Measurements from ENCODE around the gene IGDCC3. TPM values are rescaled to one million over a fixed set of nuclear protein-coding genes. Genes with fewer than 3 reads are reported as not detected.

Gene IGDCC3
- total and polyA plus RNA-seq, 2 of the 8 experiments (the other 6 are each of a cell fraction or from before 2014, with no cell fraction given), result 26.8 to 45.7 TPM

DNA sequence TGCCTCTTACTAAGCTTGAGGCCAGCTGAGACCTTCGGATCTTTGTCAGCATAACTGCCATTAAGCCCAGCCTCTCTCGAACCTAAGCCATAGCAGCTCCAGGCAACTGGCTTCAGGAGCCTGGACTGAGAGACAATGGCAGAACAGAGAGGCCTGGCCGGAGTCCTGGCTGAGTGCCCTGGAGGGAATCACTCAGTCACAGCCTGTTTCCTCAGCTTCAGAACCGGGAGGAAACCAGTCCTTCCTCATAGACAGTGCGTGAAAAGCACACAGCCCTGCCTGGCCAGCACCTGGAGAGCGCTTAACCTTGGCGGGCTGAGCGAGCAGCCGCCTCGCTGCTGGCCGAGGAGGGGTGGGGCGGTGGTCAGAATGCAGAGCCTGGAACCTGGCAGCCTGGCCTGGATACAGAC lies 51.7 kb downstream of the IGDCC3 start:
- H2BK15ac ChIP-seq (ENCODE audit: low read length), result no peak overlapping the region
- no peak overlapping the region for H2BK120ac ChIP-seq (replicated peaks; ENCODE audit: low read depth, low read length)
- H2AFZ ChIP-seq (ENCODE audit: low read length), result no peak overlapping the region
- H3K23me2 ChIP-seq (ENCODE audit: low read depth, low read length), result no peaks in the 10 kb centered on the region
- 83% methylated on average over 10 of the region's 12 CpGs; no CpG with 5 or more reads in 1 of the 2 experiments for WGBS, 2 experiments (ENCODE audit: extremely low coverage in 1 of 2, insufficient coverage in 1 of 2, insufficient read length in 1 of 2, insufficient replicate concordance in 2 of 2, low coverage in 1 of 2, low lambda C conversion rate in 2 of 2, missing lambda C conversion rate in 1 of 2)
- no peak overlapping the region for H3K9ac ChIP-seq (replicated peaks in 1 of 4; ENCODE audit: extremely low read depth in 1 of 4, low read depth in 3 of 4, low read length in 3 of 4)
- no peak overlapping the region for H2AK5ac ChIP-seq (ENCODE audit: low read depth, low read length)
- no peak overlapping the region for H3K4me2 ChIP-seq (ENCODE audit: insufficient read depth in 1 of 2, low read depth in 2 of 2, low read length in 2 of 2)
- 0 out of 2 replicates have a peak overlapping the region, but pooled peaks have one; percentile 14 for H2BK12ac ChIP-seq (ENCODE audit: low read depth, low read length)
- H3K27ac ChIP-seq (ENCODE audit: low read depth, low read length), result no peak overlapping the region
- POLR2A ChIA-PET (ENCODE audit: partially characterized antibody), result interaction anchor here (0.7 to 14.3 kb wide), 7 partner anchors 8 to 115 kb away, joined by 3 to 138 read pairs (median 3); partner anchors contain the start of gene RNU5B-1
- no peak overlapping the region for H2BK20ac ChIP-seq (ENCODE audit: low read length)
- H3K9me3 ChIP-seq (ENCODE audit: insufficient read depth in 2 of 2, low read depth in 1 of 2, low read length in 1 of 2), result no peaks in the 10 kb centered on the region
- H3K79me1 ChIP-seq (ENCODE audit: low read depth, low read length), result no peaks in the 10 kb centered on the region
- FAIRE-seq, result no peak
- H2BK5ac ChIP-seq (ENCODE audit: low read depth, low read length), result 0 out of 2 replicates have a peak overlapping the region, but pooled peaks have one; percentile 78
- no peak overlapping the region for H4K91ac ChIP-seq (replicated peaks; ENCODE audit: insufficient read length, low read length)
- no peak overlapping the region for H3K23ac ChIP-seq (ENCODE audit: insufficient read length)
- 0 out of 7 replicates have a peak, but pooled peaks cover 0 to 3% (median 0%) of the 10 kb centered on the region in 4 experiments for H3K27me3 ChIP-seq (replicated peaks in 1 of 4; ENCODE audit: control insufficient read depth in 3 of 4, extremely low read depth in 1 of 4, insufficient read depth in 3 of 4, low read length in 3 of 4)
- no peak overlapping the region for H3K18ac ChIP-seq (ENCODE audit: extremely low read depth, low read length)
- peaks cover 0 to 7% (median 1%) of the 10 kb centered on the region in 4 experiments; a peak in 4 of 7 replicates for H3K4me1 ChIP-seq (replicated peaks in 1 of 4; ENCODE audit: control insufficient read depth in 3 of 4, insufficient read depth in 4 of 4, low read length in 3 of 4)
- H3K79me2 ChIP-seq (ENCODE audit: control insufficient read depth in 1 of 2, insufficient read depth in 2 of 2, low read length in 2 of 2), result no peaks in the 10 kb centered on the region
- H3K36me3 ChIP-seq (ENCODE audit: control insufficient read depth in 2 of 4, insufficient read depth in 4 of 4, low read length in 3 of 4), result peaks cover 3 to 8% (median 6%) of the 10 kb centered on the region in 4 experiments; a peak in 4 of 8 replicates
- H3K56ac ChIP-seq (replicated peaks; ENCODE audit: insufficient read length, low read depth, low read length), result no peak overlapping the region
- DNase-seq (ENCODE audit: low read depth in 1 of 2, low spot score in 2 of 2), result no peak
- TF ChIP-seq JUN (IDR thresholded peaks at IDR 0.05; ENCODE audit: low read depth, low read length) (no peak), POLR2A (IDR thresholded peaks at IDR 0.05; ENCODE audit: control extremely low read depth in 1 of 2, low read depth in 2 of 2, low read length in 2 of 2) (no peak), RAD21 (IDR thresholded peaks at IDR 0.05 in 1 of 2, conservative IDR thresholded peaks at IDR 0.05 in 1 of 2; ENCODE audit: low read depth in 2 of 2, low read length in 2 of 2) (no peak), NANOG (IDR thresholded peaks at IDR 0.05; ENCODE audit: insufficient read depth, low read depth, low read length, poor library complexity, severe bottlenecking) (no peak), SIN3A (conservative IDR thresholded peaks at IDR 0.05 in 1 of 2, IDR thresholded peaks at IDR 0.05 in 1 of 2; ENCODE audit: low read depth in 1 of 2, low read length in 2 of 2) (0 out of 4 replicates have a peak, but pooled peaks of 1 of the 2 experiments have one; percentile 55)
- no peak overlapping the region for H3K4ac ChIP-seq (replicated peaks; ENCODE audit: insufficient read length, low read depth, low read length)
- H3K4me3 ChIP-seq (ENCODE audit: extremely low read depth in 1 of 4, insufficient read depth in 2 of 4, low read depth in 3 of 4, low read length in 4 of 4), result no peak overlapping the region
- peaks cover 0 to 3% of the 10 kb centered on the region in 2 experiments for H4K20me1 ChIP-seq (replicated peaks in 1 of 2; ENCODE audit: control insufficient read depth in 1 of 2, insufficient read depth in 2 of 2, low read length in 2 of 2)
- CTCF ChIA-PET (ENCODE audit: partially characterized antibody), result interaction anchor here (0.5 to 16.2 kb wide), 15 partner anchors 7 to 75 kb away, joined by 3 to 547 read pairs (median 4); no protein-coding TSS in a partner anchor
- H3K14ac ChIP-seq (ENCODE audit: insufficient read length), result no peak overlapping the region
- H4K5ac ChIP-seq (ENCODE audit: insufficient read length, low read depth, low read length), result no peak overlapping the region
- no peak overlapping the region for H4K8ac ChIP-seq (ENCODE audit: extremely low read depth, insufficient read depth, low read length)

All from H1 (cell line).